ENCODE data around the gene NUP210. TPM values are rescaled to one million over a fixed set of nuclear protein-coding genes. Genes with fewer than 3 reads are reported as not detected.
A peak's percentile ranks its signal among the peaks of the same experiment; 100 is the strongest.
"Not testable (repeated sequence)": the region's sequence is repeated elsewhere in the genome, so short reads cannot be mapped to it uniquely, and the experiment has no call there.

NUP210 gene
- total and polyA plus RNA-seq, 5 experiments from 2014 or later = 37.3 to 150 (median 82.7) TPM

GRCh38 chr3:13380971-13381370 is 39.2 kb downstream of the NUP210 start:
- POLR2A ChIA-PET = interaction anchor here (0.7 to 0.8 kb wide), 2 partner anchors 83 to 309 kb away, joined by 3 to 6 read pairs; no protein-coding TSS in a partner anchor
- Mint-ChIP-seq H3K36me3 (peaks cover 0 to 92% (median 19%) of the 10 kb centered on the region in 3 donors), H3K27ac (peak overlapping the region in 2 of 10 donors; percentile 28 to 83), H3K27me3 (no peaks in the 10 kb centered on the region), H3K9me3 (no peaks in the 10 kb centered on the region), H3K4me1 (peaks cover 5 to 26% (median 19%) of the 10 kb centered on the region in 4 donors), H3K4me3 (no peak overlapping the region)
- ATAC-seq (no peak), DNase-seq (no peak)

GRCh38 chr3:13379201-13379830 is 40.8 kb downstream of the NUP210 start:
- peak overlapping the region in 2 of 10 donors; percentile 40 to 94 for H3K27ac Mint-ChIP-seq
- no peak overlapping the region for H3K4me3 Mint-ChIP-seq
- POLR2A ChIA-PET = interaction anchor here (0.6 to 1.8 kb wide), 2 partner anchors 10 to 12 kb away, joined by 3 to 4 read pairs; no protein-coding TSS in a partner anchor
- H3K27me3 Mint-ChIP-seq = no peaks in the 10 kb centered on the region
- peaks cover 0 to 21% (median 14%) of the 10 kb centered on the region in 4 donors for H3K4me1 Mint-ChIP-seq
- DNase-seq (no peak), ATAC-seq (no peak)
- no peaks in the 10 kb centered on the region for H3K9me3 Mint-ChIP-seq
- peaks cover 0 to 85% (median 17%) of the 10 kb centered on the region in 3 donors for H3K36me3 Mint-ChIP-seq

GRCh38 chr3:13378155-13378554 is 42.0 kb downstream of the NUP210 start:
- POLR2A ChIA-PET = interaction anchor here (0.6 kb wide), 1 partner anchor 27 kb away, joined by 3 read pairs; no protein-coding TSS in a partner anchor
- H3K4me1 Mint-ChIP-seq = peaks cover 0 to 21% (median 10%) of the 10 kb centered on the region in 4 donors
- no peak for DNase-seq
- no peaks in the 10 kb centered on the region for H3K27me3 Mint-ChIP-seq
- peaks cover 0 to 74% (median 14%) of the 10 kb centered on the region in 3 donors for H3K36me3 Mint-ChIP-seq
- no peak overlapping the region for H3K4me3 Mint-ChIP-seq
- no peak for ATAC-seq
- H3K9me3 Mint-ChIP-seq = no peaks in the 10 kb centered on the region
- peak overlapping the region in 9 of 10 donors; percentile 15 to 94 (median 85) for H3K27ac Mint-ChIP-seq

DNA sequence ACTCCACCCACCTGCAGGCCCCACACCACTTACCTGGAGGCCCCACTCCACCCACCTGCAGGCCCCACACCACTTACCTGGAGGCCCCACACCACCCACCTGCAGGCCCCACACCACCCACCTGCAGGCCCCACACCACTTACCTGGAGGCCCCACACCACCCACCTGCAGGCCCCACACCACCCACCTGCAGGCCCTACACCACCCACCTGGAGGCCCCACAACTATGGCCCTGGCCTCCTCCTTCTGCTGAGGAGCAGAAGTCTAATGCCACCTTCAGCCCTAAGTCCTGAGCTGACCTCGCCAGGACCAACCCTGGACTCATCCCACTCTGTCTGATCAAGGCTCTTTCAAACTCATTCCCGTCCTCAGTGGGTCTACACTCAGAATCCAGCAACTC is 42.4 kb downstream of the NUP210 start:
- peaks cover 0 to 21% (median 9%) of the 10 kb centered on the region in 4 donors for H3K4me1 Mint-ChIP-seq
- ATAC-seq, H3K4me3 Mint-ChIP-seq, DNase-seq, POLR2A ChIA-PET, H3K27me3 Mint-ChIP-seq, H3K9me3 Mint-ChIP-seq: not testable (repeated sequence)
- H3K27ac Mint-ChIP-seq = peak overlapping the region in 8 of 10 donors; percentile 15 to 94 (median 86)
- peaks cover 0 to 70% (median 14%) of the 10 kb centered on the region in 3 donors for H3K36me3 Mint-ChIP-seq

DNA sequence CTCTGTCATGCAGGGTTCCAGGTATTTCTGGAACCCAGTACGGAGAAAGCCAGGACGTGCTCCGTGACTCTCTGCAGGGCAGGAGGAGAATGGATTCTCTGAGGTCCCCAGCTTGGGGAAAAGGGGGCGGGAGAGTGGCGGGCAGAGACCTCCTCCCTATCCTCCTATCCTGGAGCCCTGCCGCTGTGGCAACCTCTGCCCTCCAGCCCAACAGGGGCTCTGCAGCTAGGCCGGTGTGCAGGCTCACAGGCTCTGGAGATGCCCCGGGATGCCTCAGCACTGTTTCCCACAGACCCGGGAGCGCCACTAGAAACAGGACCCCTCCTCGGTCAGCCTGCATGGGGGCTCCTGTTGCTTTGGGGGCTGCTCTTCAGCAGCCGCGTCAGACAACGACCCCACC is 43.1 kb downstream of the NUP210 start:
- POLR2A ChIA-PET = no interaction called here
- Mint-ChIP-seq H3K27me3 (no peaks in the 10 kb centered on the region), H3K36me3 (peaks cover 0 to 67% (median 16%) of the 10 kb centered on the region in 3 donors)

DNA sequence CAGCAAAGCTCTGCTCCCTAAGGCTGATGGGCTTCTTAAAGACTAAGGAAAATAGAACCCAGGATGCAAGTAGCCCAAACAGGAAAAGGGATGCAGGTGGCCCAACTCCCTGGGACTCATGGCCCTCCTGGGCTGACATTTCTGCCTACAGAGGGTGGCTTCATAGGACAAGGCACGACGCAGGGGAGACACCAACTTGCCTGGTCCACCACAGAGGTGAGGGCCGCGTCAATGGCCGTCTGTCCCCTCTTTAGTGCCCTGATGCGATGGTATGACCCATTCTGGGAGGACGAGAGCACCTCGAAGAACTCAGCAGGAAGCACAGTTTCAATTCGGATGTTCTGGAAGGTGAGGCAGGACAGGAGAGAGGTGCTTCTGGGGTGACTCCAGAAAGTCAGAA is 44.0 kb downstream of the NUP210 start:
- POLR2A ChIA-PET = no interaction called here
- DNase-seq (no peak), ATAC-seq (no peak)
- Mint-ChIP-seq H3K27ac (peak overlapping the region in 2 of 10 donors; percentile 1 to 18), H3K9me3 (no peaks in the 10 kb centered on the region), H3K27me3 (no peaks in the 10 kb centered on the region), H3K4me1 (peaks cover 0 to 11% (median 6%) of the 10 kb centered on the region in 4 donors), H3K4me3 (no peak overlapping the region), H3K36me3 (peaks cover 0 to 68% (median 19%) of the 10 kb centered on the region in 3 donors)

More for the DNA sequence above, 43.1 kb downstream of the NUP210 start:
- ATAC-seq (no peak), DNase-seq (no peak)
- no peaks in the 10 kb centered on the region for H3K9me3 Mint-ChIP-seq
- no peak overlapping the region for H3K4me3 Mint-ChIP-seq
- H3K4me1 Mint-ChIP-seq = peaks cover 0 to 18% (median 6%) of the 10 kb centered on the region in 4 donors
- H3K27ac Mint-ChIP-seq = no peak overlapping the region

GRCh38 chr3:13375464-13375863 is 44.7 kb downstream of the NUP210 start:
- Mint-ChIP-seq H3K9me3 (no peaks in the 10 kb centered on the region), H3K36me3 (peaks cover 0 to 69% (median 19%) of the 10 kb centered on the region in 3 donors), H3K27ac (peak overlapping the region in 1 of 10 donors; percentile 11), H3K4me1 (peaks cover 0 to 11% (median 7%) of the 10 kb centered on the region in 4 donors), H3K4me3 (no peak overlapping the region), H3K27me3 (no peaks in the 10 kb centered on the region)
- ATAC-seq (no peak), DNase-seq (no peak)
- POLR2A ChIA-PET = no interaction called here

DNA sequence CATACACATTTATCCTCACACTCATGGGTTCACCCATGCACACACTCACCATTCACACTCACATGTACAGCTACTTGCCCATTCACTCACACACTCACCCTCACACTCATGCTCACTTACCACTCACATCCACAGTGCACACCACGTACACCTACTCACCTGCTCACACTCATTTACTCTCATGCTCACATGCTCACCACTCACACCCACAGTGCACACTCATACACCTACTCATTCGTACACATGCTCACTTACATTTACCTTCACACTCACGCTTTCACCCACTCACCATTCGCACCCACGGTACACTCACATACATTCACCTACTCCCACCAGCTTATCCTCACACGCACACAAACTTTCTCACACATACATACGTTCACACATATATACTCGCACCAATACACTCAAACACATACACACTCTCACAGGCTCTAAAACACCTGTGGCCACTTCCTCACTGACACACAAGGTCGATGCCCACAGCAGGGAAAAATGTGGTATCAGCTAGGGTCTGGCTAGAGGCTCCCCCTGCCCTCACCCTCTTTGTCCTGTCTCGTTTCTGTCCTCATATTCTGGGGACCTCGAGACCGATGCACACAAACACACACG is 46.0 kb downstream of the NUP210 start:
- H3K9me3 Mint-ChIP-seq = no peaks in the 10 kb centered on the region
- no peak overlapping the region for H3K27ac Mint-ChIP-seq
- peaks cover 0 to 69% (median 12%) of the 10 kb centered on the region in 3 donors for H3K36me3 Mint-ChIP-seq
- POLR2A ChIA-PET = no interaction called here
- ATAC-seq = no peak
- no peak for DNase-seq
- H3K4me3 Mint-ChIP-seq = no peak overlapping the region
- no peaks in the 10 kb centered on the region for H3K27me3 Mint-ChIP-seq
- peaks cover 0 to 12% (median 7%) of the 10 kb centered on the region in 4 donors for H3K4me1 Mint-ChIP-seq

DNA sequence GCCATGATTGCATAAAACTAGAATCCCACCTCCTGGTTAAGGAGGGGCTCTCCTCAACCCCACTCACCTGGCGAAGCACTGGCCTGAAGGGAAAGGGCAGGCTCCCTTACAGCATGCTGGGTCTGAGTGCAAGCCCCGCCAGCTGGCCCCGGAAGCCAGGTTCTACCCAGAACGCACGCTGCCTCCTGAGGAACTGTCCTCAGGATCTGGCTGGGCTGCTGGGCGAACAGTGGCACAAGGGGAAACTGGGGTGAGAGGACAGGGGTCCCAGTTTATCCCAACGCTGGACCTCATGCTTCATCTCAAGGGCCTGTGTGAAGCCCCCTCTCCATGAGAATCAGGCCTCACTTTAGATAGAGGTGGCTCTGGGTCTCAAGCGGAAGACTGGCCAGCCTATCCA is 47.5 kb downstream of the NUP210 start:
- no peak overlapping the region for H3K4me3 Mint-ChIP-seq
- POLR2A ChIA-PET = no interaction called here
- no peak for DNase-seq
- H3K27ac Mint-ChIP-seq = peak overlapping the region in 2 of 10 donors; percentile 51 to 69
- H3K36me3 Mint-ChIP-seq = peaks cover 7 to 66% (median 9%) of the 10 kb centered on the region in 3 donors
- H3K4me1 Mint-ChIP-seq = peaks cover 0 to 6% (median 3%) of the 10 kb centered on the region in 4 donors
- no peaks in the 10 kb centered on the region for H3K9me3 Mint-ChIP-seq
- no peak for ATAC-seq
- H3K27me3 Mint-ChIP-seq = no peaks in the 10 kb centered on the region

GRCh38 chr3:13372126-13372525 is 48.0 kb downstream of the NUP210 start:
- Mint-ChIP-seq H3K36me3 (peaks cover 7 to 66% (median 9%) of the 10 kb centered on the region in 3 donors), H3K9me3 (no peaks in the 10 kb centered on the region), H3K4me1 (peaks cover 0 to 6% (median 3%) of the 10 kb centered on the region in 4 donors), H3K27me3 (no peaks in the 10 kb centered on the region), H3K27ac (peak overlapping the region in 3 of 10 donors; percentile 29 to 57 (median 57)), H3K4me3 (no peak overlapping the region)
- ATAC-seq (no peak), DNase-seq (no peak)
- POLR2A ChIA-PET = no interaction called here

GRCh38 chr3:13371100-13372075 is 48.7 kb downstream of the NUP210 start:
- H3K9me3 Mint-ChIP-seq = no peaks in the 10 kb centered on the region
- H3K36me3 Mint-ChIP-seq = peaks cover 7 to 63% (median 9%) of the 10 kb centered on the region in 3 donors
- peaks cover 0 to 6% (median 3%) of the 10 kb centered on the region in 4 donors for H3K4me1 Mint-ChIP-seq
- H3K27me3 Mint-ChIP-seq = no peaks in the 10 kb centered on the region
- no peak for ATAC-seq
- no peak for DNase-seq
- peak overlapping the region in 4 of 10 donors; percentile 2 to 74 (median 52) for H3K27ac Mint-ChIP-seq
- H3K4me3 Mint-ChIP-seq = no peak overlapping the region
- POLR2A ChIA-PET = no interaction called here

DNA sequence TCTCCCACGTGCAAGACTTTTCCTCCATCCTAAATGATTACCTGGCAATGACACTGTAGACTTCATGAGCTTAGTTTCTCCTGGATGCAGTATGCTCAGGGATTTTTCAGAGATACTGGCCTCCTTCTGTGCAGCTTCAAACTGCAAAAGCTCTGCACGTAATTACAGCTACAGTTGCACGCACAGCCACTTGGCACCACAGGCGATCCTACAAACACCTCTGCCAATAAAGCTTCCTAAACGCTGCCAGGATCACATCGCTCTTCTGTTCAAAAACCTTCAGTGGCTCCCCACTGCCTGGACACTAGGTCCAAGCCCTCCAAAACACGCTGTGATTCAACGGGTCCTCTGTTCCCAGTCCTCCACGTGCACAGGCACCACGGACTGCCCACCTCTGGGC is 49.5 kb downstream of the NUP210 start:
- H3K27ac Mint-ChIP-seq = peak overlapping the region in 3 of 10 donors; percentile 2 to 74 (median 12)
- no peaks in the 10 kb centered on the region for H3K27me3 Mint-ChIP-seq
- no peak overlapping the region for H3K4me3 Mint-ChIP-seq
- peaks cover 7 to 61% (median 9%) of the 10 kb centered on the region in 3 donors for H3K36me3 Mint-ChIP-seq
- DNase-seq (no peak), ATAC-seq (no peak)
- peaks cover 0 to 6% (median 3%) of the 10 kb centered on the region in 4 donors for H3K4me1 Mint-ChIP-seq
- POLR2A ChIA-PET = no interaction called here
- no peaks in the 10 kb centered on the region for H3K9me3 Mint-ChIP-seq

Data from naive thymus-derived CD8-positive, alpha-beta T cell (primary cell).